Upper lobe of left lung (tissue), 6 donors: ENCODE results near the gene ACSL5. TPM values are rescaled to one million over a fixed set of nuclear protein-coding genes. Genes with fewer than 3 reads are reported as not detected.

Experiments
- ATAC-seq, 2 donors: fragments of 200-7000 bp; cut with Tn5 transposase; one replicate each; pipeline ENCODE4 v1.9.1; 2022; ENCODE audit warnings: mild to moderate bottlenecking in 2 of 2, moderate library complexity in 2 of 2; ENCODE audit not compliant: low FRiP score in 2 of 2
- DNase-seq, 2 donors: peaks; one replicate each; pipeline ENCODE4 v3.0.0-alpha.2; 2019 to 2020
- H3K27ac ChIP-seq, 4 donors: fragments of 200-600 bp; sonication (generic); one replicate each; pipeline ENCODE4 v1.5.1; 2016 to 2019
- H3K27me3 ChIP-seq, 4 donors: fragments of 200-600 bp; sonication (generic); one replicate each; pipeline ENCODE4 v1.5.1; 2017 to 2019
- H3K36me3 ChIP-seq, 4 donors: fragments of 200-600 bp; sonication (generic); one replicate each; pipeline ENCODE4 v1.5.1; 2016 to 2019
- H3K4me1 ChIP-seq, 4 donors: fragments of 200-600 bp; sonication (generic); one replicate each; pipeline ENCODE4 v1.5.1; 2018 to 2019
- H3K4me3 ChIP-seq, 4 donors: fragments of 200-600 bp; sonication (generic); one replicate each; pipeline ENCODE4 v1.5.1; 2017 to 2019; ENCODE audit warnings: mild to moderate bottlenecking in 2 of 4, moderate library complexity in 1 of 4
- H3K9me3 ChIP-seq, 4 donors: fragments of 200-600 bp; sonication (generic); one replicate each; pipeline ENCODE4 v1.5.1; 2018 to 2019
- EP300 ChIP-seq, 4 donors: sonication (generic); formaldehyde crosslinking; IDR thresholded peaks; one replicate each; pipeline ENCODE4 v1.5.1; 2017; ENCODE audit warnings: antibody characterized with exemption in 4 of 4, control low read depth in 2 of 4
- POLR2A ChIP-seq, 4 donors: fragments of 450-650 bp; IDR thresholded peaks; one replicate each; pipeline ENCODE4 v1.5.1; 2016 to 2017; ENCODE audit warnings: antibody characterized with exemption in 4 of 4, mild to moderate bottlenecking in 2 of 4
- POLR2AphosphoS5 ChIP-seq, 2 donors: sonication (generic); formaldehyde crosslinking; IDR thresholded peaks; one replicate each; pipeline ENCODE4 v1.5.1; 2017; ENCODE audit warnings: antibody characterized with exemption in 2 of 2
- WGBS, 2 donors: methylation state at CpG; one replicate each; pipeline ENCODE4 v1.1.5; 2017 to 2018; 5-methylcytosine and 5-hydroxymethylcytosine counted together
- total RNA-seq, 6 donors: library from RNA; depleted of rRNA in 4 of 6; stranded (reverse); fragments of >200 nt in 4 of 6; gene quantifications; one replicate each; pipeline versions ENCODE4 v1.1.0 to v1.2.1, GENCODE V29; 2016 to 2021
- TF ChIP-seq, protein P1 (sequence below), 6 experiments: fragments of 450-650 bp in 4 of 6; fragments of 200-600 bp in 2 of 6; sonication (generic) in 2 of 6; IDR thresholded peaks; one replicate each; pipeline ENCODE4 v1.5.1; 2016 to 2019; ENCODE audit warnings: antibody characterized with exemption in 6 of 6
- donor health status: DM: no; HTN: no; CAD: no; lungs with moderate emphysema.
- donor health status: DM: no; HTN: yes; CAD: no; lungs with severe emphysema.

The ACSL5 gene
- total RNA-seq, 6 donors from 2014 or later = 33.2 to 73.0 (median 62.0) TPM

DNA sequence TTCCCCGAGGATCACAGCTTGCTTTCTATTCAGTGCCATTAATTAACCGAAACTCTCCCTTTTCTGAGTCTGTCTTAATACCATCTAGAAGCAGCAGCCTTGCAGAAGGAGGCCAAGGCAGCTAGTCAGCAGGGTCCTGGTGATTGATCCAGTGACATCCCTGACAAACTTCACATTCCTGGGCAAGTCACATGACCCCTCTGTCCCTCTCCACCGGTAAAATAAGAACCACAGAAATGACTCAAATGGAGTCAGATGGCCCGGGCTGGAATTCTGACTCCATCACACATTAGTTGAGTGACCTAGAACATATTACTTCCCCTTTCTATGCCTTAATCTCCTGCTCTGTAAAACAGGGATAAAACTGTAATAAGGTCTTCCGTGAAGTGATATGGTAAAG, 17.2 kb upstream of the ACSL5 start:
- 82 to 92% methylated on average over 4 to 5 of the region's 5 CpGs for WGBS, 2 donors
- Histone ChIP-seq H3K36me3 (no peaks in the 10 kb centered on the region), H3K9me3 (no peaks in the 10 kb centered on the region), H3K4me1 (peaks cover 13 to 20% (median 20%) of the 10 kb centered on the region in 4 donors), H3K27ac (no peak overlapping the region), H3K27me3 (no peaks in the 10 kb centered on the region), H3K4me3 (no peak overlapping the region)
- TF ChIP-seq POLR2AphosphoS5 (IDR thresholded peaks at IDR 0.05) (no peak), POLR2A (IDR thresholded peaks at IDR 0.05) (no peak), EP300 (IDR thresholded peaks at IDR 0.05) (no peak)
- TF ChIP-seq, protein P1, sequence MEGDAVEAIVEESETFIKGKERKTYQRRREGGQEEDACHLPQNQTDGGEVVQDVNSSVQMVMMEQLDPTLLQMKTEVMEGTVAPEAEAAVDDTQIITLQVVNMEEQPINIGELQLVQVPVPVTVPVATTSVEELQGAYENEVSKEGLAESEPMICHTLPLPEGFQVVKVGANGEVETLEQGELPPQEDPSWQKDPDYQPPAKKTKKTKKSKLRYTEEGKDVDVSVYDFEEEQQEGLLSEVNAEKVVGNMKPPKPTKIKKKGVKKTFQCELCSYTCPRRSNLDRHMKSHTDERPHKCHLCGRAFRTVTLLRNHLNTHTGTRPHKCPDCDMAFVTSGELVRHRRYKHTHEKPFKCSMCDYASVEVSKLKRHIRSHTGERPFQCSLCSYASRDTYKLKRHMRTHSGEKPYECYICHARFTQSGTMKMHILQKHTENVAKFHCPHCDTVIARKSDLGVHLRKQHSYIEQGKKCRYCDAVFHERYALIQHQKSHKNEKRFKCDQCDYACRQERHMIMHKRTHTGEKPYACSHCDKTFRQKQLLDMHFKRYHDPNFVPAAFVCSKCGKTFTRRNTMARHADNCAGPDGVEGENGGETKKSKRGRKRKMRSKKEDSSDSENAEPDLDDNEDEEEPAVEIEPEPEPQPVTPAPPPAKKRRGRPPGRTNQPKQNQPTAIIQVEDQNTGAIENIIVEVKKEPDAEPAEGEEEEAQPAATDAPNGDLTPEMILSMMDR (IDR thresholded peaks at IDR 0.05) = no peak
- ATAC-seq = no peak
- DNase-seq = no peak

DNA sequence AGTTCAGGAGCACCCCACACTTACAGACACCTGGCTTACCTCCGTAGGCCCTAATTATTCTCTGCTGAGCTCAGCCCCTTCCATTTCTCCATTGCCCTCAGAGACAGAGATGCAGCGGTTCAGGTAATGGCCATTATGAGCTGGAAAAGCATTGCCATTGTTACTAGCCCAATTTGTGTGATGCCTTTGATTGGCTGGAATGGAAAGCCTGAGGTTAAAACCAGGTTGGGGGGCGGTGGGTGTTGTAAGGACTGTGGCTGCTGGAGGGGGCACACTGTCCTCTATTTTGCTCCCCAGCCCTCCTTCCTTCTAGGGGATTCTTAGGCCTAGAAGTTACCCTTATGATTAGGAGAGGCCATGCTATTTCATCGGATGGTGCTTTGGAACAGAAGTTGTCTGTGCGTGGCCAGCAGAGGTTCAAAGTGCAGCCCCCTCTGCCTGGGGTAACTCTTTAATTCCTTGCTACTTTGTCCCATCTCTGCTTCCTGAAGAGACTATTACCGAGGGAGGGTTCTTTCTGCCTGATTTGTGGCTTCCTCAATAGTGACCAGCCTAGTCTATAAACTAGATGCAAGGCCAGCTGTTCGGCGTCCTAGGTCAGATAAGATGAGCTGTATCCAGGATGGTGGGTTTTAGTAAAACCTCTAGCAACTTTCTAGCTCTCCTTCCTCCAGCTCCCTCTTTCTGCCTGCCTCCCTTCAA, 14.2 kb upstream of the ACSL5 start:
- Histone ChIP-seq H3K4me3 (no peak overlapping the region), H3K36me3 (no peaks in the 10 kb centered on the region), H3K4me1 (peaks cover 28 to 48% (median 35%) of the 10 kb centered on the region in 4 donors), H3K9me3 (no peaks in the 10 kb centered on the region), H3K27ac (peak overlapping the region; percentile 77 to 85 (median 82)), H3K27me3 (no peaks in the 10 kb centered on the region)
- WGBS, 2 donors = 79 to 88% methylated on average over 8 of the region's 8 CpGs
- ATAC-seq (no peak), DNase-seq (no peak)
- TF ChIP-seq, protein P1 (IDR thresholded peaks at IDR 0.05) = no peak
- TF ChIP-seq POLR2A (IDR thresholded peaks at IDR 0.05) (no peak), POLR2AphosphoS5 (IDR thresholded peaks at IDR 0.05) (no peak), EP300 (IDR thresholded peaks at IDR 0.05) (no peak)

DNA sequence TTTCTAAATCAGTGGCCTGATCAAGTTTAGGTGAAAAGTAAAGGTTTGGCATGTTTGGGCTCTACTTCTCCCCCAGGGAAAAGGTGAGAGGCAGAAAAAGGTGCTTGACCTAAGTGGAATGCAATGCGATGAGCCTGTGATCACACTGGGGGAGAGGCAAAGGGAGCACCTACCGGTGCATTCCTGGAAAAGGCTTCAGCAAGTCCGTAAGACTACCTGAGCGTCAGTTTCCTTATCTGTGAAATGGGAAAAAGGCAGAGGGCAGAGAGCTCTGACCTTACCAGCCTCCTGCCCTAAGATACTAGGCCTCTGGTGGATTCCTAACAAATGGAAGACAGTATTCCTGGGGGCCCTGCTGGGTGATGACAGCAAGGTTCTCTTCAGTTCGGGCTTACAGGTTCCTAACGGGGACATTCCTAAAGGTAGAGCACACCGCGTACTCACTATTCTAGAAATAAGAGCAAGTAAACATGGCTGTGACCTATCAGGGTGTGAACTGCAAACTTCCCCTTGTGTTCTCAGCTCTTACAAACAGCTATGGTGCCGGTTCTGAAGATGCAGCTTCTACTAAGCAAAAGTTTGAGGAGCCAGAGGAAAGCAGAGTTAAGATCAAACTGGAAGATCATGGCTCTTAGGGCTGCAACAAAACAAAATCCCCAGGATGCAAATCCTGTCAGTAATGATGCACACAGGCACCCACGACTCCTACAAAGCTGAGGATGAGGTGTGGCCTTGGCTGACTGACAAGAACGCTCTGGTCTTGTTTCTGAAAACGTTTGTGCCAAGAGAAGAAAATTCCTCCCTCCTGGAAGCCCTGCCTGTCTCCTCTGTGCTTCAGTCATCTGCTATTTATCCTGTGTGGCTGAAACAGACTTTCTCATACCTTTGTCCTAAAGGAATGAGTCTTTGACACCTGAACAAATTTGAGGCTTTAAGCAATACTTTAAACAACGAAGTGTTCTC, 13.3 kb upstream of the ACSL5 start:
- TF ChIP-seq POLR2A (IDR thresholded peaks at IDR 0.05) (no peak), POLR2AphosphoS5 (IDR thresholded peaks at IDR 0.05) (peak in 1 of 2 donors; percentile 58), EP300 (IDR thresholded peaks at IDR 0.05) (peak in 2 of 4 donors; percentile 18 to 36)
- TF ChIP-seq, protein P1 (IDR thresholded peaks at IDR 0.05) = no peak
- no peaks in the 10 kb centered on the region for H3K9me3 ChIP-seq
- no peaks in the 10 kb centered on the region for H3K36me3 ChIP-seq
- peak overlapping the region; percentile 77 to 85 (median 82) for H3K27ac ChIP-seq
- H3K4me3 ChIP-seq = no peak overlapping the region
- 48% methylated on average over 13 of the region's 13 CpGs for WGBS, 2 donors
- DNase-seq (peak in 1 of 2 donors; percentile 87), ATAC-seq (peak; percentile 68 to 71)
- peaks cover 28 to 56% (median 35%) of the 10 kb centered on the region in 4 donors for H3K4me1 ChIP-seq
- H3K27me3 ChIP-seq = no peaks in the 10 kb centered on the region

DNA sequence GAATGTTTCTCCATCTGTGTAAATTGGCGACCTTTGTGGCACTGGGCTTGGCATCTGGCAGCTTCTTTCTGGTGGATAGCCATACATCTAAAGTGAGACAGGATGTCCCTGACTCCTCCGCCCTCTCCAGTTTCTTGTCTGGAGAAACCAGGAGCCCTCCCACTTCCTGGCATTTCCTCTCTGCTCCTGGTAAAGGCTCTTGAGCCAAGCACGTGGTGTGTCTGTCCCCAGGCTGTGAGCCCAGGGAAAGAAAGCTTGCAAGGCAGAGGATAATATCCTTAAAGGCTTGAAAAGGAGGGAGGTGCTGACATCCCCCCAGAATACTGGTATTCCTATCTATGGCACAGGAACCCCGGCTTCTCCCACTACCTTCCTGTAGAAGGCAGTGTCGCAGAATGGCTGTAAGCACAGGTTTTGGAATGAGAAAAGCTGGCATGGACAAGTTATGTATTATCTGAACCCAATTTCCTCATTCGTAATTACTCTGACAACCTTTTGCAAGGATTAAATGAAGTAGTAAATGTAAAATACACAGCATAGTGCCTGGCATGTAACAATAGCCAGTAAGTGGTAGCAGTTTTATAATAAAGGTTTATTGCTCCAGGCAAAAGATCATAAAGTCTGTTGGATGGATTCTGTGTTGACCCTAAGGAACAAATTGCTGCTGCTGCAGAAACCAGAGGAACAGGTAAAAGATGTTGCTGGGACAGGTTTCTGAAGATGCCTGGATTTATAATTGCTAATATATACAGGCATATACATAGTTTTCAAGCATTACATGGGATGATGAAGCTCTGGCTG, 11.8 kb upstream of the ACSL5 start:
- WGBS, 2 donors = 26 to 31% methylated on average over 6 of the region's 6 CpGs
- ATAC-seq = peak; percentile 68 to 71
- Histone ChIP-seq H3K27ac (peak overlapping the region; percentile 77 to 85 (median 82)), H3K36me3 (no peaks in the 10 kb centered on the region), H3K9me3 (no peaks in the 10 kb centered on the region), H3K27me3 (no peaks in the 10 kb centered on the region), H3K4me1 (peaks cover 28 to 58% (median 35%) of the 10 kb centered on the region in 4 donors), H3K4me3 (no peak overlapping the region)
- TF ChIP-seq EP300 (IDR thresholded peaks at IDR 0.05) (peak in 3 of 4 donors; percentile 72 to 94 (median 79)), POLR2AphosphoS5 (IDR thresholded peaks at IDR 0.05) (peak; percentile 58 to 86), POLR2A (IDR thresholded peaks at IDR 0.05) (no peak)
- TF ChIP-seq, protein P1 (IDR thresholded peaks at IDR 0.05) = no peak
- DNase-seq = peak in 1 of 2 donors; percentile 88
